AG04449 (cell line): ENCODE data around the gene RBP7.
A peak's percentile ranks its signal among the peaks of the same experiment; 100 is the strongest.
"Not testable (repeated sequence)": the region's sequence is repeated elsewhere in the genome, so short reads cannot be mapped to it uniquely, and the experiment has no call there.

ENCODE experiments used
- CTCF ChIA-PET: fragments of 350-600 bp; formaldehyde crosslinking; extraction: SDS; loops from one replicate; lab custom pipeline; 2021; ENCODE audit warnings: antibody characterized with exemption; lab: Yijun Ruan, JAX
- POLR2A ChIA-PET: fragments of 400-600, 350-600 bp; formaldehyde crosslinking; extraction: SDS; loops from one replicate; lab custom pipeline; 2020; ENCODE audit warnings: antibody characterized with exemption, inconsistent platforms; lab: Yijun Ruan, JAX
- DNase-seq: peaks from one replicate; pipeline ENCODE4 v3.0.0-alpha.2; 2010; ENCODE audit warnings: low read depth, low spot score
- H3K4me3 ChIP-seq: 2 replicates; pipeline ENCODE4 v1.5.1; 2011; ENCODE audit warnings: low read depth, mild to moderate bottlenecking, control low read depth, low read length
- CTCF ChIP-seq: IDR thresholded peaks from one replicate; pipeline ENCODE4 v1.5.1; 2011; ENCODE audit warnings: mild to moderate bottlenecking, moderate library complexity, low read length, control low read depth, inconsistent platforms; ENCODE audit not compliant: insufficient read depth; ENCODE audit errors: missing control alignments

The RBP7 gene

DNA sequence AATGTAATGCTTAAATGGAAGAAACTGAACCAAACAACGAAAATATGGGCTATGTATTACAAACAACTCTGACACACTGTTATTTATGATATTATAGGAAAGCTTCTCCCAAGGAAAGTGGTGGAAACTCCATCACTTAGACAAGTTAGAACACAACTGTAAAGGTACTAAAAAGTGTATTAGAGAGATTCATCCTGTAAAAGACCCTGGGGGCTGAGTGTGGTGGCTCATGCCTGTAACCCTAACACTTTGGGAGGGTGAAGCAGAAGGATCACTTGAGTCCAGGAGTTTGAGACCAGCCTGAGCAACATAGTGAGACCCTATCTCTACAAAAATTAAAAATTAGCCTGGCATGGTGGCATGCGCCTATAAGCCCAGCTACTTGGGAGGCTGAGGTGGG lies 28.3 kb downstream of the RBP7 start:
- ChIA-PET POLR2A (no interaction called here), CTCF (no interaction called here)
- H3K4me3 ChIP-seq: no peak overlapping the region
- DNase-seq: no peak
- TF ChIP-seq CTCF: no peak

GRCh38 chr1:10027027-10027426 lies 30.0 kb downstream of the RBP7 start:
- ChIA-PET POLR2A (no interaction called here), CTCF (interaction anchor here (1.1 kb wide), 1 partner anchor 77 kb away, joined by 4 read pairs; no protein-coding TSS in a partner anchor)
- no peak for TF ChIP-seq CTCF
- DNase-seq: no peak
- H3K4me3 ChIP-seq: no peak overlapping the region

- H3K4me3 ChIP-seq, CTCF ChIA-PET, POLR2A ChIA-PET, DNase-seq: not testable (repeated sequence)
These were observed 32.0 kb downstream of the RBP7 start for GRCh38 chr1:10028956-10029500.

- no peak for TF ChIP-seq CTCF
- DNase-seq: peak; percentile 63
- CTCF ChIA-PET: interaction anchor here (0.8 kb wide), 1 partner anchor 343 kb away, joined by 3 read pairs; no protein-coding TSS in a partner anchor
- POLR2A ChIA-PET: no interaction called here
- no peak overlapping the region for H3K4me3 ChIP-seq
These were observed 34.4 kb downstream of the RBP7 start for GRCh38 chr1:10031461-10031860.

- peak within 1 kb of the TSS; percentile 99 for H3K4me3 ChIP-seq
- TF ChIP-seq CTCF: peak; percentile 91
- POLR2A ChIA-PET: no interaction called here
- CTCF ChIA-PET: interaction anchor here (0.7 to 2.8 kb wide), 8 partner anchors 9 to 177 kb away, joined by 3 to 10 read pairs (median 4); no protein-coding TSS in a partner anchor
- DNase-seq: peak; percentile 60
These were observed 35.7 kb downstream of the RBP7 start, which contains the start of gene UBE4B for GRCh38 chr1:10032590-10033358. Gene UBE4B (plus strand): TSS chr1:10032958. CDS start chr1:10033671, 713 bp downstream.

GRCh38 chr1:10033359-10033845 lies 36.4 kb downstream of the RBP7 start:
- POLR2A ChIA-PET: no interaction called here
- CTCF ChIA-PET: interaction anchor here (0.7 to 2.8 kb wide), 11 partner anchors 9 to 176 kb away, joined by 3 to 10 read pairs (median 4); no protein-coding TSS in a partner anchor
- no peak for TF ChIP-seq CTCF
- H3K4me3 ChIP-seq: peak overlapping the region; percentile 99
- no peak for DNase-seq
